ENCODE measurements around the gene CEP350. TPM values are rescaled to one million over a fixed set of nuclear protein-coding genes. Genes with fewer than 3 reads are reported as not detected.

Gene CEP350
- total RNA-seq, 1 donor from 2014 or later, result 31.1 TPM

GRCh38 chr1:180042988-180043622 is 88.5 kb downstream of the CEP350 start:
- DNase-seq (ENCODE audit: low read depth) (peak; percentile 74), FAIRE-seq (no peak)
- Histone ChIP-seq H3K36me3 (ENCODE audit: control insufficient read depth, insufficient read depth, low read length) (peaks cover 7% of the 10 kb centered on the region), H3K4me3 (ENCODE audit: low read depth, low read length) (no peak overlapping the region), H3K27me3 (ENCODE audit: control insufficient read depth, insufficient read depth, low read length) (no peaks in the 10 kb centered on the region)
- TF ChIP-seq, protein P1, sequence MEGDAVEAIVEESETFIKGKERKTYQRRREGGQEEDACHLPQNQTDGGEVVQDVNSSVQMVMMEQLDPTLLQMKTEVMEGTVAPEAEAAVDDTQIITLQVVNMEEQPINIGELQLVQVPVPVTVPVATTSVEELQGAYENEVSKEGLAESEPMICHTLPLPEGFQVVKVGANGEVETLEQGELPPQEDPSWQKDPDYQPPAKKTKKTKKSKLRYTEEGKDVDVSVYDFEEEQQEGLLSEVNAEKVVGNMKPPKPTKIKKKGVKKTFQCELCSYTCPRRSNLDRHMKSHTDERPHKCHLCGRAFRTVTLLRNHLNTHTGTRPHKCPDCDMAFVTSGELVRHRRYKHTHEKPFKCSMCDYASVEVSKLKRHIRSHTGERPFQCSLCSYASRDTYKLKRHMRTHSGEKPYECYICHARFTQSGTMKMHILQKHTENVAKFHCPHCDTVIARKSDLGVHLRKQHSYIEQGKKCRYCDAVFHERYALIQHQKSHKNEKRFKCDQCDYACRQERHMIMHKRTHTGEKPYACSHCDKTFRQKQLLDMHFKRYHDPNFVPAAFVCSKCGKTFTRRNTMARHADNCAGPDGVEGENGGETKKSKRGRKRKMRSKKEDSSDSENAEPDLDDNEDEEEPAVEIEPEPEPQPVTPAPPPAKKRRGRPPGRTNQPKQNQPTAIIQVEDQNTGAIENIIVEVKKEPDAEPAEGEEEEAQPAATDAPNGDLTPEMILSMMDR (IDR thresholded peaks at IDR 0.05; ENCODE audit: insufficient read depth, low read length, severe bottlenecking), result no peak

DNA sequence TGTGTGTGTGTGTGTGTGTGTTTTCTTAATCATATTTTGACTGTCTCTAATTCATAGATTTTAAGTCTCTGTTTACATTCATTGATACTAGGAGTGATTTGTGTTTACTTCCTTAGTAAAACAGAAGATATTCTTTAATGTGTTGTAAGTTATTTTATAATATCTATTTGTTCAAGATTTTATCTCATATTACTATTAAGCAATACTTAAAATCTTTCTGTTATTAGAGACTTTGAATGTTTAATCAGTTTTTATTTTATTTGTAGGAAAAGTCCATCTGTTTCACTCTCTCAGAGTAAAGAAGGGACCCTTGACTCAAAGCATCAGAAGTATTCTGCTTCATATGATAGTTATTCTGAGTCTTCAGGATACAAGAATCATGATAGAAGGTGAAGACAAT is 89.2 kb downstream of the CEP350 start:
- FAIRE-seq (no peak), DNase-seq (ENCODE audit: low read depth) (no peak)
- TF ChIP-seq, protein P1 (IDR thresholded peaks at IDR 0.05; ENCODE audit: insufficient read depth, low read length, severe bottlenecking), result no peak
- peaks cover 7% of the 10 kb centered on the region for H3K36me3 ChIP-seq (ENCODE audit: control insufficient read depth, insufficient read depth, low read length)
- no peak overlapping the region for H3K4me3 ChIP-seq (ENCODE audit: low read depth, low read length)
- no peaks in the 10 kb centered on the region for H3K27me3 ChIP-seq (ENCODE audit: control insufficient read depth, insufficient read depth, low read length)

DNA sequence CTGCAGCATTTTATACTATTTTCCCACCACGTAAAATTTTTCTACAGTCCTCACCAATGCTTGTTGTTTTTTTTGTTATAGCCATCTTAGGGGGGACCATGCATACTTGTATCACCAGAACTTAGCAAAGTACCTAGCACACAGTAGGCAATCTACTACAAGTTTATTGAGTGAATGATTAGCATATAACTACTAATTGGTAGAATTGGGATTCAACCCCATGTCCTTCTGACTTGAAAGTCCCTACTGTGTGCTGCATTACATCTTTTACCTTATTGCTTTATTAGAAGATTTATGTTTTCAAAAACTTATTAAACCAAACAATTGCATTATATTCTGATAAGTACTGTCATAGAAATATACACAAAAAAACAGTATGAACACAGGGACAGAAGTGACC is 92.1 kb downstream of the CEP350 start:
- TF ChIP-seq, protein P1 (IDR thresholded peaks at IDR 0.05; ENCODE audit: insufficient read depth, low read length, severe bottlenecking), result no peak
- H3K36me3 ChIP-seq (ENCODE audit: control insufficient read depth, insufficient read depth, low read length), result peaks cover 5% of the 10 kb centered on the region
- H3K27me3 ChIP-seq (ENCODE audit: control insufficient read depth, insufficient read depth, low read length), result no peaks in the 10 kb centered on the region
- no peak overlapping the region for H3K4me3 ChIP-seq (ENCODE audit: low read depth, low read length)
- no peak for DNase-seq (ENCODE audit: low read depth)
- FAIRE-seq, result no peak

DNA sequence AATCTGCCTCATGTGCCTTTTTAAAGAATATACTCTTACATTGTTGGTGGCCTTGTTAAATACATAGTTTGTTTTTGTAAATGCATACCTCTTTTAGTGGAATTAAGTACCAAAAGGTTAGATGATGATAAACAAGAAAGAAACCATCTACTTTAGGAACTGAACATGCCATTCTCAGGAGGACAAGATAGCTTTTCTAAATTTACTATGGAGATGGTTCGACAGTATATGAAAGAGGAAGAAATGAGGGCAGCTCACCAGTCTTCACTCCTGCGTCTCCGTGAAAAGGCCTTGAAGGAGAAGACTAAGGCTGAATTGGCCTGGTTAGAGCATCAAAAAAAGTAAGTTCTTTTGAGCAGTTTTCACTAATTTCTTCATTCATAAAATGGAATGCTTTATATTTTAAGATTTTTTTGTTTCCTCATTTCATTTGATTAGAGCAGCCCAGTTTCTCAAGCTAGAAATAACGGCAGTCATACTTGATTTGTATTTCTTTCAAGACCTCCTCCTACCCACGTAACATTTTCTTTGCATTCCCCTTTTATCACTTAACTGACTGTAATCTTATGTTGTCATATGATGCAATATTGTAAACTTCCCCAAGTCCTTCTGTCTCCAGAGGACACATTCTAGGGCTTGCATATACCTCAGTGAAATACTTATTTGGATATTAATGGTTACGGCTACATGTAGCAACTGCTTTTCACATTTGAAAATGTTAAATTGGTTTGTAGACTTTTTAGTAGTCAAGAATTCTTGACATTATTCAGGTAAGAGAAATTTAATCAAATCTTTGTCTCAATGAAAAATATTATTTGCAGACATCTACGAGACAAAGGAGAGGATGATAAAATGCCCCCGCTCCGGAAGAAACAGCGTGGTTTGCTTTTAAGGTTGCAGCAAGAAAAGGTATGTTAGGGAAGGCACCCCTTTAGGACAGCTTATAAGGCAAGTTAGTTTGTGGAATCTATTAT is 99.3 kb downstream of the CEP350 start:
- TF ChIP-seq, protein P1 (IDR thresholded peaks at IDR 0.05; ENCODE audit: insufficient read depth, low read length, severe bottlenecking), result no peak
- Histone ChIP-seq H3K4me3 (ENCODE audit: low read depth, low read length) (no peak overlapping the region), H3K36me3 (ENCODE audit: control insufficient read depth, insufficient read depth, low read length) (peaks cover 4% of the 10 kb centered on the region), H3K27me3 (ENCODE audit: control insufficient read depth, insufficient read depth, low read length) (no peaks in the 10 kb centered on the region)
- FAIRE-seq (no peak), DNase-seq (ENCODE audit: low read depth) (no peak)

DNA sequence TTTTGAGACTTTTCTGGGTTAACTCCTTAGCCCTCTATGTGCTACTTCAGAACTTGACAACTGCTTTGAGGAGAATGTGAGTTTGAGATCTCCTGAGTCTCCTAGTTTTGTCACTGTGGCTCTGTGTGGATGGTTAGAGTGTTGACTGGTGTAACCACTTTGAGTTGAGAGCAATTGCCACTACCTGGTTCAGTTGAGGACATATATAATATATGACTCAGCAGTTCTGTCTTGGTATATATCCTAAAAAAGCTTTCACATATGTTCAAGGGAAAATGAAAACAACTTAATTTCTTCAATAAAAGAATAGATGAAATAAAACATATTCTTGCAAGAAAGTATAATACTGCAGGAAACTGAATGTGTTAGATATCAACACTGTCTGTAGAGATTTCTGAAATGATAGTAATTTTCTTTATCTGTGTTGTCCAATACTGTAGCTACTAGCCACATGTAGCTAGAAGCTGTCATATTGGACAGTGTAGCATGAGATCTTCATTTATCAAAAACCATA is 103.3 kb downstream of the CEP350 start:
- TF ChIP-seq, protein P1 (IDR thresholded peaks at IDR 0.05; ENCODE audit: insufficient read depth, low read length, severe bottlenecking), result no peak
- no peak for DNase-seq (ENCODE audit: low read depth)
- Histone ChIP-seq H3K27me3 (ENCODE audit: control insufficient read depth, insufficient read depth, low read length) (no peaks in the 10 kb centered on the region), H3K4me3 (ENCODE audit: low read depth, low read length) (no peak overlapping the region), H3K36me3 (ENCODE audit: control insufficient read depth, insufficient read depth, low read length) (peaks cover 6% of the 10 kb centered on the region)
- no peak for FAIRE-seq
